ENCODE measurements around the gene LYRM2.

DNA sequence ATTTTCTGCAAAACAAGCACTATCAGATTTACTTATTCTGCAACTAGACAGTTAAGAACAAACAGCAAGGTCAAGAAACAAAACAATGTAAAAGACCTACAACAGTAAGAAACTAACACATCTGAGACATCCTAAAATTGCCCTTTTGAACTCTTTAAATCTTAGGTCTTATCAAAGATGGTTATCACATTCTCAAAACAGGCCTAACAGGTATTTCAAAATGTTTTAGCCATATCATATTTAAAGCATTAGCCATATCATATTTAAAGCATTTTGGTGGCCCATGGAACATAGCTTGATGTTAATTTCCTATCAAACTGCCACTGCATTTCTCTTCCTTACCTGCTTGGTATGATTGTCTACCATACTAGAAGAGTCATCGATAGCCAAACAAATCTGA is 11.1 kb upstream of the LYRM2 start:
- TF ChIP-seq, protein P1, sequence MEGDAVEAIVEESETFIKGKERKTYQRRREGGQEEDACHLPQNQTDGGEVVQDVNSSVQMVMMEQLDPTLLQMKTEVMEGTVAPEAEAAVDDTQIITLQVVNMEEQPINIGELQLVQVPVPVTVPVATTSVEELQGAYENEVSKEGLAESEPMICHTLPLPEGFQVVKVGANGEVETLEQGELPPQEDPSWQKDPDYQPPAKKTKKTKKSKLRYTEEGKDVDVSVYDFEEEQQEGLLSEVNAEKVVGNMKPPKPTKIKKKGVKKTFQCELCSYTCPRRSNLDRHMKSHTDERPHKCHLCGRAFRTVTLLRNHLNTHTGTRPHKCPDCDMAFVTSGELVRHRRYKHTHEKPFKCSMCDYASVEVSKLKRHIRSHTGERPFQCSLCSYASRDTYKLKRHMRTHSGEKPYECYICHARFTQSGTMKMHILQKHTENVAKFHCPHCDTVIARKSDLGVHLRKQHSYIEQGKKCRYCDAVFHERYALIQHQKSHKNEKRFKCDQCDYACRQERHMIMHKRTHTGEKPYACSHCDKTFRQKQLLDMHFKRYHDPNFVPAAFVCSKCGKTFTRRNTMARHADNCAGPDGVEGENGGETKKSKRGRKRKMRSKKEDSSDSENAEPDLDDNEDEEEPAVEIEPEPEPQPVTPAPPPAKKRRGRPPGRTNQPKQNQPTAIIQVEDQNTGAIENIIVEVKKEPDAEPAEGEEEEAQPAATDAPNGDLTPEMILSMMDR (IDR thresholded peaks at IDR 0.05), result no peak
- TF ChIP-seq POLR2A (IDR thresholded peaks at IDR 0.05) (no peak), EP300 (IDR thresholded peaks at IDR 0.05) (no peak), POLR2AphosphoS5 (IDR thresholded peaks at IDR 0.05) (no peak)
